Measurements from ENCODE around the gene NRTN.

- TF ChIP-seq ZNF565 (CRISPR knock-in tag; conservative IDR thresholded peaks at IDR 0.05; ENCODE audit: low read depth) (no peak), OSR1 (CRISPR knock-in tag; IDR thresholded peaks at IDR 0.05) (no peak), PATZ1 (CRISPR knock-in tag; IDR thresholded peaks at IDR 0.05; ENCODE audit: borderline replicate concordance) (no peak), ZFP3 (CRISPR knock-in tag; IDR thresholded peaks at IDR 0.05) (no peak), ZC3H10 (CRISPR knock-in tag; IDR thresholded peaks at IDR 0.05) (no peak), ZFP30 (CRISPR knock-in tag; IDR thresholded peaks at IDR 0.05) (no peak), CREB5 (CRISPR knock-in tag; IDR thresholded peaks at IDR 0.05; ENCODE audit: low read depth) (no peak), ESRRG (CRISPR knock-in tag; IDR thresholded peaks at IDR 0.05) (no peak)
Observed at GRCh38 chr19:5801796-5802619, 2.9 kb upstream of the NRTN start.

Measured in SK-N-SH treated with all-trans-retinoic acid at 6 μM for 48 hours (cell line).